Activated naive CD4-positive, alpha-beta T cell treated with anti-CD3 and anti-CD28 coated beads, Interleukin-2, amount 50 U/mL, for 16 hours (primary cell): Measurements from ENCODE around the gene MCRS1.
"Not testable (repeated sequence)": the region's sequence is repeated elsewhere in the genome, so short reads cannot be mapped to it uniquely, and the experiment has no call there.

Source experiments
- DNase-seq: peaks from one replicate; pipeline ENCODE4 v3.0.0-alpha.2; 2020

Gene MCRS1

DNA sequence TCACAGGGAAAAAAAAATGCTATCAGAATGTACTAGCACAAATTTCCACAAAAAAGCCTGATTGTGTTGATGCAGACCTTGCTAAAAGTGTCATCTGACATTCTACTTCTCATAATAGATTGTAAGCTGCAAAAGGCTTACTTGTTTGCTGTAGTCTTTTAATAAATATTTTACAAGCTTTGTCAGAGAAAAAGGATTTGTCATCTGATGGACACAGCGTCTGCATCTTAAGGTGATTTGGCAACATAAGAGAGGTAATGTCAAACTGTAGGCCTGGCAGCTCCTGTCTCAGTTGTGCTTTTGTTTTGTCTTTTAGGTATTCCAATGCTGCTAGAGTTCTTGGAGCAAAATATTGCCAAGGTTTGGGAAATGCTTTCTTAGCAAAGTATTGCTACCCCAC lies 55.4 kb downstream of the MCRS1 start:
- no peak for DNase-seq

DNA sequence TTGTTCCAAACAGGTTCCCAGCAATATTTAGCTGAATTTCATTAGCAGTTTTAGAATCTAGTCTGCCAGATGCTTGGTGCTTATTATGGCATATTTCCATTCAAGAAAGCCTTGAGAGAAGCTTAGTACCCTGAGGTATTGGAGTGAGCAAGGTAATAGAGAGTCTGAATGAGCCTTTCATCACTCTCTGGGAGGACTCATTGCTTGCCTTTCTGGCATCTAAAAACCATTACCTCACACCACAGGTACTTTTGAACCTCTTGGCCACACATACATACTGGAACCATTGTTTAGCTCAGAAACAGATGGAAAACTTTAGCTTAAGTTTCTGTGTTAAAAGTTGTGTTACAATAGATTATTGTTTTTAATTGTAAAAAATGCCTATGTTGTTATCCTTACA lies 56.5 kb downstream of the MCRS1 start:
- no peak for DNase-seq

DNA sequence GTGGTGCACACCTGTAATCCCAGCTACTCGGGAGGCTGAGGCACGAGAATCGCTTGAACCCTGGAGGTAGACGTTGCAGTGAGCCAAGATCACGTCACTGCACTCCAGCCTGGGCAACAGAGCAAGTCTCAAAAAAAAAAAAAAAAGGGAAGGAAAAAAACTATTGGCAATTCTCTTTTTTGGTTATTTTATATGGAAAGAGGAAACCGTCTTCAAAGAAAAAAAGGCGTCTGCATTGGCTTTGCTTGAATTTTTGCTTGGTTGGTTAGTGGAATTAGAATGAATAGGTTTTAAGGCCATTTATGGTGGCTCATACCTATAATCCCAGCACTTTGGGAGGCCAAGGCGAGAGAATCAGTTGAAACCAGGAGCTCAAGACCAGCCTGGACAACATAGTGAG lies 58.3 kb downstream of the MCRS1 start:
- not testable (repeated sequence) for DNase-seq
